G401.6 (cell line): ENCODE measurements around the gene UBAC1.

Experiments used
- FAIRE-seq: peaks from 2 replicates; lab custom pipeline; 2012; peaks lifted over from hg19 to GRCh38; lab: Jason Lieb, UNC

UBAC1 gene

GRCh38 chr9:135961277-135961715 lies at the start of gene UBAC1:
Gene UBAC1, minus strand, starts transcription at chr9:135961373. Its CDS starts 211 bp downstream, at chr9:135961162.
- no peak for FAIRE-seq

- no peak for FAIRE-seq
Observed at GRCh38 chr9:136010615-136011361, 49.6 kb upstream of the UBAC1 start.

GRCh38 chr9:136010176-136010575 lies 49.0 kb upstream of the UBAC1 start:
- FAIRE-seq = no peak

GRCh38 chr9:136009516-136009915 lies 48.3 kb upstream of the UBAC1 start:
- FAIRE-seq = no peak

- no peak for FAIRE-seq
Observed at GRCh38 chr9:136008693-136008997, 47.5 kb upstream of the UBAC1 start.

GRCh38 chr9:136007934-136008692 lies 46.9 kb upstream of the UBAC1 start:
- no peak for FAIRE-seq

- FAIRE-seq = no peak
Observed at GRCh38 chr9:136007276-136007933, 46.2 kb upstream of the UBAC1 start.

- no peak for FAIRE-seq
Observed at GRCh38 chr9:136006169-136006568, 45.0 kb upstream of the UBAC1 start.

GRCh38 chr9:136004712-136005111 lies 43.5 kb upstream of the UBAC1 start:
- no peak for FAIRE-seq

- no peak for FAIRE-seq
Observed at GRCh38 chr9:136004219-136004618, 43.0 kb upstream of the UBAC1 start.

GRCh38 chr9:136003411-136004218 lies 42.4 kb upstream of the UBAC1 start:
- FAIRE-seq = no peak

GRCh38 chr9:136002881-136003280 lies 41.7 kb upstream of the UBAC1 start:
- FAIRE-seq = no peak

GRCh38 chr9:136002215-136002614 lies 41.0 kb upstream of the UBAC1 start:
- FAIRE-seq = no peak

GRCh38 chr9:136001231-136001630 lies 40.1 kb upstream of the UBAC1 start:
- FAIRE-seq = no peak

GRCh38 chr9:135998410-135999071 lies 37.4 kb upstream of the UBAC1 start:
- FAIRE-seq = no peak

- FAIRE-seq = no peak
Observed at GRCh38 chr9:135998016-135998380, 36.8 kb upstream of the UBAC1 start.

- FAIRE-seq = no peak
Observed at GRCh38 chr9:135997090-135998015, 36.2 kb upstream of the UBAC1 start.

- FAIRE-seq = no peak
Observed at GRCh38 chr9:135995816-135996215, 34.6 kb upstream of the UBAC1 start.

GRCh38 chr9:135994501-135995192 lies 33.5 kb upstream of the UBAC1 start:
- FAIRE-seq = no peak
